GM18511 (cell line): ENCODE results near the gene GALNT13.
"Not testable (repeated sequence)": the region's sequence is repeated elsewhere in the genome, so short reads cannot be mapped to it uniquely, and the experiment has no call there.

Experiments used
- ATAC-seq: cut with Tn5 transposase; IDR thresholded peaks from one replicate; pipeline ENCODE4 v1.9.1; 2021; ENCODE audit warnings: mild to moderate bottlenecking, moderate library complexity; ENCODE audit not compliant: unreplicated experiment

Gene GALNT13

GRCh38 chr2:154459286-154459685 lies 587.6 kb downstream of the GALNT13 start:
- ATAC-seq: no peak

- no peak for ATAC-seq
Measured at GRCh38 chr2:154462634-154463033, 590.9 kb downstream of the GALNT13 start.

DNA sequence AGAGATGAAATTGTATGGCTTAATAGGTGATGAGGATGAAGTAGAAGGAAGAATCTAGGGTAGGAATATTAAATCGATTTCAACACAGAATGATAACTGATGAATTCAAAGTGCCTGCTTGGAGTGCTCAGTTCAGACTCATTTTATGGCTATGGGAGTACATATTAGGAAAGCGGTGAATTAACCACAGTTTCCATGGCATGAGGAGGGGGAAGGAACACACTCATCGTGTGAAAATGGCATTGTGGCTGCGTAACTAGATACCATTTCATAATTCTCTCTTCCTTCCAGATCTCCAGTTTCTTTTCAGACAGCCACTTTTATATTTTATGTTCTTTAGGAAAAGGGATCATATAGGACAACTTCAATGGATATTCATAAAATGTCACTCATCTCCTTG lies 594.5 kb downstream of the GALNT13 start:
- ATAC-seq: no peak

DNA sequence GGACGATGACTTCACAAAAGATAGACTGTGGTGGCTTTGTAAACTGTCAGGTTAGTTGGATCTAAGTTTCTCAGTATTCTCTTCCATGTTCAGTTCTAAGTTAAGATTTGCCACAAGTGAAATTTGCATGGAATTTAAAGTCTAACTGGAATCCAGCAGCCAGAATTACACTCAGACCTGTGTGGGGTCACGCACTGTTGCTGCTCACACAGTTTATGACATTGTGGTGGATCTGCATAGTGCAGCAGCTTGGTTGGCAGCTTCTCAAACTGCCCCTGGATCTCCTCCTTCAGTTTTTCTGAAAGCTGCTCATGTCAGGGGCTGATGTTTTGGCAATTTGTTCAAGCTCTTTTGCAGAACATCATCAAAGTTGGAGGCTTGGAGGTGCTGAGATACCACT lies 598.7 kb downstream of the GALNT13 start:
- ATAC-seq: no peak

GRCh38 chr2:154471492-154471891 lies 599.8 kb downstream of the GALNT13 start:
- ATAC-seq: not testable (repeated sequence)

DNA sequence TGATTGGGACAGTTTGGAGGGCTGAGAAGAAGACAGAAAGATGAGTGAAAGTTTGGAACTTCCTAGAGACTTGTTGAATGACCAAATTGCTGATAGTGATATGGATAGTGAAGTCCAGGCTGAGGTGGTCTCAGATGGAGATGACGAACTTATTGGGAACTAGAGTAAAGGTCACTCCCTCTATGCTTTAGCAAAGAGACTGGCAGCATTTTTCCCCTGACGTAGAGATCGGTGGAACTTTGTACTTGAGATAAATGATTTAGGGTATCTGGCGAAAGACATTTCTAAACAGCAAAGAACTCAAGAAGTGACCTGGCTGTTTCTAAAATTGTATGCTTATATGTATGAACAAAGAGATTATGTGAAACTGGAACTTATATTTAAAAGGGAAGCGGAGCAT lies 605.6 kb downstream of the GALNT13 start:
- no peak for ATAC-seq

GRCh38 chr2:154480521-154480920 lies 608.8 kb downstream of the GALNT13 start:
- no peak for ATAC-seq

DNA sequence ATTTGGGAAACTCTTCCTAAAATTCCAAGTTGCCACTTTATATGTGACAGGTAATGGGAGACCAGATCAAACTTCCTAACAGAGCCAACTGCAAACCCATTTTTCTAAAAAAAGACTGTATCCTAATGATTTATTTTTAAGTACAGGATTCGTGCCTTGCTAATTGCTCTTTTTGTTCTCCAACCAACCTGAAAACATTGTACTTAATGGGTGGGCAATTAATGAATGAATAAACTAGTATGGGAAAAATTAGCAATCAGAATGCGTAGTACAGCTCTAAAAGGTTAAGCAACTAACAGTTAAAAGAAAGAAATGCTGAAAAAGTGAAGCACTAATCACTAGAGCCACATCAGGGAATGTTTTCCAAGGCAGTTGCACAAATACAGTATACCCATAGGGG lies 609.6 kb downstream of the GALNT13 start:
- ATAC-seq: no peak

GRCh38 chr2:154484338-154485099 lies 612.8 kb downstream of the GALNT13 start:
- peak; percentile 61 for ATAC-seq

DNA sequence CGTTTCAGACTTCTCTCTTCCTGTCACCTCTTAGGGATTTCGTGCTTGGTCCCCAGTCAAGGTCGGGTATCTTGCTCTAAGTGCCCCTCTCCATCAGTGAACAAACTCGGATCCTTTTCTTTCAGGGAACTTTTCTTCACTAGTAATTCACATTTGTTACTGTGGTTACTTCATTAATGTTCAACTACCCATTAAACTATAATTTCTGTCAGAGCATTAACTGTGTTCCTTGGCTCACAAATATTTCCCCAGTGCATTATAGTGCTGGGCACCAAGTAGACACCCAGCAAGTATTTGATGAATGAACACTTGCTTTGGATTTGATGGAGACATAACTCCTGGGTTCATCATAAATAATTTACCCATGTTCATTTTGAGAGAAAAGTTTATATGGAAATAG lies 617.1 kb downstream of the GALNT13 start:
- ATAC-seq: no peak

- ATAC-seq: no peak
Measured at GRCh38 chr2:154489266-154489858, 617.6 kb downstream of the GALNT13 start.

DNA sequence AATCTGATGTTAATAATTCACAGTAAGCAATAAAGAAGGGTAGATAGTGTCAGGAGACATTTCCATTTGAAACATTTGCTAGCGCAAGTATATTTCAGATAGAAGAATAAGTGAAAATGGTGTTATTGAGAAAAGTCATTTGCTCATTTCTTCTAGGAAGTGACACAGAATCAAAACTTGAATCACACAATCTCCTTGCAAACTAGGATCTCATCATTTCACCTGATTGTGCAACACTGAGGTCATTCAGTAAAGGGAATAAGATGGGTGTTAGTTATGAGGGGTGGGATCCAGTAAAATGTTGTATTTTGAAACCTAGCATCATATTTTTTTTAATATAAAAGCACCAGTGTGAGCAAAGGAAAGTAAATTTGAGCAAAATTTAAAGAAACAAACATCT lies 618.8 kb downstream of the GALNT13 start:
- no peak for ATAC-seq

- ATAC-seq: peak; percentile 71
Measured at GRCh38 chr2:154495455-154495868, 623.7 kb downstream of the GALNT13 start.

- ATAC-seq: no peak
Measured at GRCh38 chr2:154497019-154497418, 625.3 kb downstream of the GALNT13 start.
